GM06990 (cell line): ENCODE measurements around the gene MAGI2.
A peak's percentile ranks its signal among the peaks of the same experiment; 100 is the strongest.
"Not testable (repeated sequence)": the region's sequence is repeated elsewhere in the genome, so short reads cannot be mapped to it uniquely, and the experiment has no call there.

Experiments
- DNase-seq: peaks from one replicate; pipeline ENCODE4 v3.0.0-alpha.2; 2011; ENCODE audit not compliant: insufficient read length; ENCODE audit errors: extremely low read depth
- H3K27me3 ChIP-seq: replicated peaks from 2 replicates; pipeline ENCODE4 v1.6.0; 2011; ENCODE audit warnings: low read length; ENCODE audit not compliant: control insufficient read depth, insufficient read depth
- H3K36me3 ChIP-seq: 2 replicates; pipeline ENCODE4 v1.5.1; 2011; ENCODE audit warnings: low read length; ENCODE audit not compliant: control insufficient read depth, insufficient read depth
- H3K4me3 ChIP-seq: replicated peaks from 2 replicates; pipeline ENCODE4 v1.5.1; 2011; ENCODE audit warnings: low read depth, mild to moderate bottlenecking, control low read depth, low read length
- TF ChIP-seq, protein P1 (sequence below): IDR thresholded peaks from 2 replicates; pipeline ENCODE4 v1.5.1; 2011; ENCODE audit warnings: low read length, control low read depth, mild to moderate bottlenecking, inconsistent platforms; ENCODE audit not compliant: insufficient read depth, poor library complexity, severe bottlenecking

The MAGI2 gene

DNA sequence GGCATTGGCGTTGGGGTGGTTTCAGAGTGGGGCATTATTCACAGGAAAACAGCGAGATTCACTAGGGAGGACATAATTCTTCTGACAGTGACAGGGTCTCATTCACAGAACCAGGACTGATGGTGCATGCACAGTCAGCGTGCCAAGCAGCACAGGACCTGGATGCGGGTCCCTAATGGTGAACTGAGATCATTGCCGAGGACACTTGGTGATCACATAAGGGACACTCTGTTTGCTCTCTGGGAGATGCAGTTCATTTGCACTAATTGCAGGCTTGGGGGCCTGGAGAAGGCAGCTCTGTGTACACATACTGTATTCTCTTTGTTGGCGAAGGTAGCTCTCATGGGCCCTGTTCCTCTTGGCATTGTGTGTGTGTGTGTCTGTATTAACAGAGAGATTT is 938.8 kb downstream of the MAGI2 start:
- TF ChIP-seq, protein P1, sequence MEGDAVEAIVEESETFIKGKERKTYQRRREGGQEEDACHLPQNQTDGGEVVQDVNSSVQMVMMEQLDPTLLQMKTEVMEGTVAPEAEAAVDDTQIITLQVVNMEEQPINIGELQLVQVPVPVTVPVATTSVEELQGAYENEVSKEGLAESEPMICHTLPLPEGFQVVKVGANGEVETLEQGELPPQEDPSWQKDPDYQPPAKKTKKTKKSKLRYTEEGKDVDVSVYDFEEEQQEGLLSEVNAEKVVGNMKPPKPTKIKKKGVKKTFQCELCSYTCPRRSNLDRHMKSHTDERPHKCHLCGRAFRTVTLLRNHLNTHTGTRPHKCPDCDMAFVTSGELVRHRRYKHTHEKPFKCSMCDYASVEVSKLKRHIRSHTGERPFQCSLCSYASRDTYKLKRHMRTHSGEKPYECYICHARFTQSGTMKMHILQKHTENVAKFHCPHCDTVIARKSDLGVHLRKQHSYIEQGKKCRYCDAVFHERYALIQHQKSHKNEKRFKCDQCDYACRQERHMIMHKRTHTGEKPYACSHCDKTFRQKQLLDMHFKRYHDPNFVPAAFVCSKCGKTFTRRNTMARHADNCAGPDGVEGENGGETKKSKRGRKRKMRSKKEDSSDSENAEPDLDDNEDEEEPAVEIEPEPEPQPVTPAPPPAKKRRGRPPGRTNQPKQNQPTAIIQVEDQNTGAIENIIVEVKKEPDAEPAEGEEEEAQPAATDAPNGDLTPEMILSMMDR: no peak
- Histone ChIP-seq H3K4me3 (no peak overlapping the region), H3K27me3 (no peaks in the 10 kb centered on the region), H3K36me3 (no peaks in the 10 kb centered on the region)
- no peak for DNase-seq

DNA sequence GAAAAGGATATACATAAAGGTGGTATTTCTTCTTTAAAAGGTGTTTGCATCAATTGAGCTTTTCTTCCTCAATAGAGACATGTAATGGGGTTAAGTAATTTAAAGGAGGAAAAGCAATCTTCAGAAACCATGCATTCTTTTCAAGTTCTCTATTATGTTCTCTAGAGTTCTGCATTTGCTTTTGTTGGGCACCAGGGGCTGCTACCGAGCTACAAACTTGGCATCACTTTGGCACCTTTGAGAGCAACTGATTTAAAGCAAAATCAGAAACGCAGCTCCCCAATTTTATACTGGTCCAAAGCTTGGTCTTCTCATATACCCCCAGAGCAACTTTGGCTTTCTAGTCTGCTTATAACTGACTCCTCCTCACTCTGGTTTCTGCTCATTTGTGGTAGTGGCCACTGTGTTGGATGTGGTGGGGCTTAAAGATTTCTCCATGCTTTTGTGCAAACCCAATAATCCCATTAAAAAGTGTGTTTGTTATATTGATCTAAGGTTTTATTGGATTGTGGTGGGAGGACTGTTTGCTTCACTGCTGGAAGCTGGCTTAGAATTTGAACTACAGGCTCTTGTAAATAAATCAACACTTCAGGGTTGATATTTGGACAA is 942.8 kb downstream of the MAGI2 start:
- no peak overlapping the region for H3K4me3 ChIP-seq
- H3K36me3 ChIP-seq: no peaks in the 10 kb centered on the region
- H3K27me3 ChIP-seq: no peaks in the 10 kb centered on the region
- TF ChIP-seq, protein P1: peak; percentile 86
- no peak for DNase-seq

DNA sequence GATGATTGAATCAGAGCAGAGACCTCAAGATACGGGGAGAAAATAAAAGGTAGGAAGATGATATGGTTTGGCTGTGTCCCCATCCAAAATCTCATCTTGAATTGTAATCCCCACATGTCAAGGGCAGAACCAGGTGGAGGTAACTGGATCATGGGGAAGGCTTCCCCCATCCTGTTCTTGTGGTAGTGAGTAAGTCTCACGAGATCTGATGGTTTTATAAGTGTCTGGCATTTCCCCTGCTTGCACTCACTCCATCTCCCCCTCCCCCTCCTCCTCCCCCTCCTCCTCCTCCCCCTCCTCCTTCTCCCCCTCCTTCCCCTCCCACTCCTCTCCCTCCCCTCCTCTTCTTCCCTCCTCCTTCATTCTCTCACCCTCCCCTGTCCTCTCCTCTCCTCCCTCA is 950.2 kb downstream of the MAGI2 start:
- not testable (repeated sequence) for DNase-seq, H3K36me3 ChIP-seq, H3K27me3 ChIP-seq, H3K4me3 ChIP-seq

DNA sequence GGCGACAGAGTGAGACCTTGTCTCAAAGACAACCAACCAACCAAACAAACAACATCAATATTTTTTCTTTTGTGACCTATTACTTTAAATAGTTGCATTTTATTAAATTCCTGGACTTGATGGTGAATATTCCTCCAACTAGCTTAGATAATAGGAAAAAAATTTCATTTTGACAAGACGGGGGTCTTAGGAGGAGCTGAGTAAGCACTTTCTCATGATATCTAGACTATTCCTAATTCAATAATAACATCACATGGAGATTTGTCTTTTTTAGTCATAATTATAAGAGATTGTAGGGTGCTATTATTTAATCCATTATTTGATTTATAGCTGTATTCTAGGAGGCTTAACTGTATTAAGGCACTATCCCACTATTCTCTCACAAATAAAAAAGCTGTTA is 952.4 kb downstream of the MAGI2 start:
- no peaks in the 10 kb centered on the region for H3K27me3 ChIP-seq
- H3K4me3 ChIP-seq: no peak overlapping the region
- no peaks in the 10 kb centered on the region for H3K36me3 ChIP-seq
- TF ChIP-seq, protein P1: no peak
- no peak for DNase-seq

DNA sequence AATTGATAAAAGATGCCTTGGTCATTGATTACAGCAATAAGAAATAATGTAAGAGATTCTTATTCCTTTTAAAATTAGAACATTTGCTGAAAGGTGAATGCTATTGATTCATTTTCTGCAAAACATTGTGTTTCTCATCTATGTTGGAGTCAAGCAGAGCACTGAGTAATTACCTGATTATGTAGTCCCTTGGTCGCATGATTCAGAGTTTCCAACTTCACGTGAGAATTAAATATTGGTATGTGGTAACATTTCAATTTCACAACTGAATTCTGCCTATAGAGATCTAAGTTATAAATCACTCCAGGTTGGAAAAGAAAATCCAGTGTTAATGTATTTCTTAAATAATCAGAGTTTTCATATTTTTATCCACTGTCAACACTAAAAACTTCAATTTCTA is 953.5 kb downstream of the MAGI2 start:
- Histone ChIP-seq H3K36me3 (no peaks in the 10 kb centered on the region), H3K4me3 (no peak overlapping the region), H3K27me3 (no peaks in the 10 kb centered on the region)
- TF ChIP-seq, protein P1: no peak
- no peak for DNase-seq

DNA sequence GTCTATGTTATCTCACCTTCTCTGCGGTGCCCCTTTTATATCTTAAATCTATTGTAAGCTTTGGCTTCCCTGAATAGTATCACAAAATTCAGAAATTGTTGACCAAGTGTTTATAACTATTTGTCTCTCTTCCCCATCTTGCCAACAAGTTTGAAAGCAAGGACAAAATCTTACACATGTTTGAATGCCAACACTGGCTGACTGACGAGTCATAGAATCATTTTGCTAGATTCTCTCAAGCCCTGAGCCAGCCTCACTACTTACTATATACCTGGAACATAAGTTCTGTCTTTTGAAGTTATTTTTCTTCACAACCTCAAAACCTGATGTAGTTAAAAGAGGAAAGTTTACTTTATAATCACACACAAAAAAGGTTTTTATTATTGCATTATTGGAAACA is 954.2 kb downstream of the MAGI2 start:
- Histone ChIP-seq H3K36me3 (no peaks in the 10 kb centered on the region), H3K4me3 (no peak overlapping the region), H3K27me3 (no peaks in the 10 kb centered on the region)
- DNase-seq: no peak
- TF ChIP-seq, protein P1: no peak
